ENCODE results near the gene GDAP2. TPM values are rescaled to one million over a fixed set of nuclear protein-coding genes. Genes with fewer than 3 reads are reported as not detected.

GDAP2 gene
- total RNA-seq, 2 donors from 2014 or later, result 22.7 to 38.2 TPM

DNA sequence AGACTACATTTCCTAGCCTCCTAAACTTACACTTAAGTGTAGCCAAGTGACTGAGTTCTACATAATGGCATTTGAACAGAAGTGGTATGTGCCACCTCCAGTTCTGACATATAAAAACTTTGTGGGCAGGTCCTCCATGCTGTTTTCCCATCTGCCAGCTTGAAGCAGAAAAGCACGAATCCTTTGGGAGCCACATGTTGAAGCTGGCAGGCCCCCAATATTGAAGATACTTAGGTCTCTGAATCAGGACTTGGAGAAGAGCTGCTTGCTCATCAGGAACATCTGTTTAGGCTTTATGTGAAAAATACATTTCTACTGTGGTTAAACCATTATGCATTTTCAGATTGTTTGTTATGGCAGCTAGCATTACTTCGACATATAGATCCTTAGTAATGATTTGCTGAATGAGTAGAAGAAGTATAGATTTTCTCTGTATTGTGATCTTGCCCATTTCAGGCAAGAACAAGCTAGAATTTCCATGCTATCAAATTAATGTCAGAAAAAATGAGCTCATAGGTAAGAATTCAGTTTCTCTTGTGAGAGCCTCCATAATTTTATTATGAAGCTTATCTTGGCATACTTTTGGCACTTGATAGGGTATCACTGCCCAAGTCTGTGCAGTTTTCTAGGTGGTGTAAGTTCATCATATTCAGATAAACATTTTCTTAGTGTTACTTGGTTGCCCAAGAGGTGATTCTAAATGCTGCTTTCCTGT lies 68.4 kb downstream of the GDAP2 start:
- Histone ChIP-seq H3K9me3 (no peaks in the 10 kb centered on the region), H3K27me3 (replicated peaks; ENCODE audit: insufficient read depth) (no peaks in the 10 kb centered on the region), H3K36me3 (peaks cover 3% of the 10 kb centered on the region), H3K27ac (no peak overlapping the region), H3K4me3 (no peak overlapping the region), H3K4me1 (ENCODE audit: control insufficient read depth in 1 of 2, low read depth in 2 of 2) (peaks cover 0 to 9% of the 10 kb centered on the region in 2 donors)
- no peak for ATAC-seq (ENCODE audit: insufficient number of reproducible peaks, low FRiP score, low read depth)
- TF ChIP-seq, protein P1, sequence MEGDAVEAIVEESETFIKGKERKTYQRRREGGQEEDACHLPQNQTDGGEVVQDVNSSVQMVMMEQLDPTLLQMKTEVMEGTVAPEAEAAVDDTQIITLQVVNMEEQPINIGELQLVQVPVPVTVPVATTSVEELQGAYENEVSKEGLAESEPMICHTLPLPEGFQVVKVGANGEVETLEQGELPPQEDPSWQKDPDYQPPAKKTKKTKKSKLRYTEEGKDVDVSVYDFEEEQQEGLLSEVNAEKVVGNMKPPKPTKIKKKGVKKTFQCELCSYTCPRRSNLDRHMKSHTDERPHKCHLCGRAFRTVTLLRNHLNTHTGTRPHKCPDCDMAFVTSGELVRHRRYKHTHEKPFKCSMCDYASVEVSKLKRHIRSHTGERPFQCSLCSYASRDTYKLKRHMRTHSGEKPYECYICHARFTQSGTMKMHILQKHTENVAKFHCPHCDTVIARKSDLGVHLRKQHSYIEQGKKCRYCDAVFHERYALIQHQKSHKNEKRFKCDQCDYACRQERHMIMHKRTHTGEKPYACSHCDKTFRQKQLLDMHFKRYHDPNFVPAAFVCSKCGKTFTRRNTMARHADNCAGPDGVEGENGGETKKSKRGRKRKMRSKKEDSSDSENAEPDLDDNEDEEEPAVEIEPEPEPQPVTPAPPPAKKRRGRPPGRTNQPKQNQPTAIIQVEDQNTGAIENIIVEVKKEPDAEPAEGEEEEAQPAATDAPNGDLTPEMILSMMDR (IDR thresholded peaks at IDR 0.05), result no peak
- DNase-seq (ENCODE audit: low spot score), result no peak

DNA sequence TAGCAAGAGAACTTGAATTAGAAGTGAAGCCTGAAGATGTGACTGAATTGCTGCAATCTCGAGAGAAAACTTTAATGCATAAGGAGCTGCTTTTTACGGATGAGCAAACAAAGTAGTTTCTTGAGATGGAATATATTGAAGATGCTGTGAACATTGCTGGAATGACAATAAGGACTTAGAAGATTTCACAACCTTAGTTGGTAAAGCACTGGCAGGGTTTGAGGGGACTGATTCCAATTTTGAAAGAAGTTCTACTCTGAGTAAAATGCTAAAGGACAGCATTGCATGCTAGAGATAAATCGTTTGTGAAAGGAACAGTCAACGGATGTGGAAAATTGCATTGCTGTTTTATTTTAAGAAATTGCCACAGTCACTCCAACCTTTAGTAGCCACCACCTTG lies 69.5 kb downstream of the GDAP2 start:
- H3K27me3 ChIP-seq (replicated peaks; ENCODE audit: insufficient read depth), result no peaks in the 10 kb centered on the region
- H3K4me3 ChIP-seq, result no peak overlapping the region
- no peaks in the 10 kb centered on the region for H3K9me3 ChIP-seq
- no peaks in the 10 kb centered on the region for H3K36me3 ChIP-seq
- ATAC-seq (ENCODE audit: insufficient number of reproducible peaks, low FRiP score, low read depth) (no peak), DNase-seq (ENCODE audit: low spot score) (no peak)
- TF ChIP-seq, protein P1 (IDR thresholded peaks at IDR 0.05), result no peak
- H3K27ac ChIP-seq, result no peak overlapping the region
- H3K4me1 ChIP-seq (ENCODE audit: control insufficient read depth in 1 of 2, low read depth in 2 of 2), result peaks cover 0 to 9% of the 10 kb centered on the region in 2 donors

DNA sequence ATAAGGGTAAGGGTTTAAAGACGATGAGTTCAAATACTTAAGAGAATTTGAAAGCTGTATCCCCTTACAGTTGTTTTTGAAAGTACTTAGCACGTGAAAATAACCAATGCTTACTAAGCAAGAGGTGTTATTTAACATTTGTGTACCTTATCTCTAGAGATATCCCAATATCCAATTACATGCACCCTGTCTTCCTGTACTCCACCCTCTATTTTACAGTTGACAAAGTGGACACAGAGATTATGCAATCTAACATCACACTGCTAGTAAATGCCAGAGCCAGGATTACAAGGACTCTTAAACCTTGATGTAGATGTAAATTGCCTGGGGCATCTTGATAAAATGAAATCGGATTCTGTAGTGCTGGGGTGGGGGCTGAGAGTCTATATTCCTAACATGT lies 72.0 kb downstream of the GDAP2 start:
- Histone ChIP-seq H3K4me1 (ENCODE audit: control insufficient read depth in 1 of 2, low read depth in 2 of 2) (peaks cover 0 to 9% of the 10 kb centered on the region in 2 donors), H3K27ac (no peak overlapping the region), H3K4me3 (no peak overlapping the region), H3K36me3 (no peaks in the 10 kb centered on the region), H3K27me3 (replicated peaks; ENCODE audit: insufficient read depth) (no peaks in the 10 kb centered on the region), H3K9me3 (no peaks in the 10 kb centered on the region)
- ATAC-seq (ENCODE audit: insufficient number of reproducible peaks, low FRiP score, low read depth), result no peak
- TF ChIP-seq, protein P1 (IDR thresholded peaks at IDR 0.05), result no peak
- DNase-seq (ENCODE audit: low spot score), result no peak

DNA sequence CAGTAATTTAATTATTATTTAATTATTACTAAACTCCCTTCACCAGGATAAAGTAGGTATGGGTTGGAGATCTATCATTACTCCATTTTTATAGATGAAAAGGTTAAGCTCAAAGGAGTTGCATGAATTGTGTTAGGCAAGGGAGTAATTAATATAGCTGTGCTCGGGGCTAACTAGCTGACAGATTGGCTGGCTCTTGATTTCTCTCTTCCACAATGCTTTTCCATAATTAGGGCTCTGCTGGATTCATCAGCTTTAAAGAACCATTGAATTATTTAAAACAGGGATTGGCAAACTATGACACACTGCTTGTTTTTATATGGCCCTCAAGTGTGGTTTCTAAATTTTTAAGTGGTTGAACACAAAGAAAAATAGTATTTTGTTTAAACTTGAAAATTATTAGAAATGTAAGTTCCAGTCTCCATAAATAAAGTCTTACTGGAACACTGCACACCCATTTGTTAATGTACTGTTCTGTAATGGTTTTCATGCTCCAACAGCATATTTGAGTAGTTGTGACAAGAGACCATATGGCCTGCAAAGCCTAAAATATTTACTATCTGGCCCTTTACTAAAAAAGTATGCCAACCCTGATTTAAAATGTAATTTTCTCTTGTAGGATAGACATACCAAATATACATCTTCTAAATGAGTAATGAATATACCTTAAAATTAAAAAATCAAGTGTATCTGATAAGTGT lies 76.4 kb downstream of the GDAP2 start:
- TF ChIP-seq, protein P1 (IDR thresholded peaks at IDR 0.05), result no peak
- Histone ChIP-seq H3K9me3 (no peaks in the 10 kb centered on the region), H3K36me3 (no peaks in the 10 kb centered on the region), H3K4me1 (ENCODE audit: control insufficient read depth in 1 of 2, low read depth in 2 of 2) (peaks cover 0 to 11% of the 10 kb centered on the region in 2 donors), H3K4me3 (no peak overlapping the region), H3K27ac (no peak overlapping the region), H3K27me3 (replicated peaks; ENCODE audit: insufficient read depth) (no peaks in the 10 kb centered on the region)
- DNase-seq (ENCODE audit: low spot score) (no peak), ATAC-seq (ENCODE audit: insufficient number of reproducible peaks, low FRiP score, low read depth) (no peak)

DNA sequence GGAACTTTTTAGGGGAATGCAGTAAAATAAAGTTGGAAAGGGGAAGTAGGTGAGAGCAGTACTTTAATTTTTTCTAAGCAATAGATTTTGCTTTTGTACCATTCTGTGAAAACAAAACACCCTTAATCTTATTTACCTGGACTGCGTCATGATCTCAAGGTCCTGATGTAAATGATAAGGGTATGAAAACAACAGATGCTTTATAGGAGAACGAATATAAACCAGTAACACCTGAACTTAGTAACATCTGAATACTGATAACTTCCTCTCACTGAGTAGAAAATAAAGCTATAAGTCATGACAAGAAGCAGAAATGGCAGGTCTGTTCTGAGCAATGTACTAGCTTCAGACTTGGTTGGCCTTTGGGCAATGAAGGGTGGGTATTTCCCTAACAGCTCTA lies 77.7 kb downstream of the GDAP2 start:
- Histone ChIP-seq H3K4me1 (ENCODE audit: control insufficient read depth in 1 of 2, low read depth in 2 of 2) (peaks cover 7 to 24% of the 10 kb centered on the region in 2 donors), H3K9me3 (no peaks in the 10 kb centered on the region), H3K4me3 (no peak overlapping the region), H3K27ac (no peak overlapping the region), H3K36me3 (no peaks in the 10 kb centered on the region), H3K27me3 (replicated peaks; ENCODE audit: insufficient read depth) (no peaks in the 10 kb centered on the region)
- TF ChIP-seq, protein P1 (IDR thresholded peaks at IDR 0.05), result no peak
- ATAC-seq (ENCODE audit: insufficient number of reproducible peaks, low FRiP score, low read depth) (no peak), DNase-seq (ENCODE audit: low spot score) (no peak)

Measured in thoracic aorta (tissue), 2 donors.